ENCODE measurements around the gene SP3.

The SP3 gene

GRCh38 chr2:173997269-173997668 is 32.1 kb upstream of the SP3 start:
- DNase-seq (ENCODE audit: low read depth in 2 of 3, low spot score in 2 of 3) = no peak

- no peak for DNase-seq (ENCODE audit: low read depth in 2 of 3, low spot score in 2 of 3)
Measured at GRCh38 chr2:173996766-173997165, 31.6 kb upstream of the SP3 start.

GRCh38 chr2:173993459-173993858 is 28.3 kb upstream of the SP3 start:
- no peak for DNase-seq (ENCODE audit: low read depth in 2 of 3, low spot score in 2 of 3)

- no peak for DNase-seq (ENCODE audit: low read depth in 2 of 3, low spot score in 2 of 3)
Measured at GRCh38 chr2:173991856-173992588, 26.8 kb upstream of the SP3 start.

- DNase-seq (ENCODE audit: low read depth in 2 of 3, low spot score in 2 of 3) = no peak
Measured at GRCh38 chr2:173990970-173991819, 26.0 kb upstream of the SP3 start.

- DNase-seq (ENCODE audit: low read depth in 2 of 3, low spot score in 2 of 3) = no peak
Measured at GRCh38 chr2:173990245-173990644, 25.1 kb upstream of the SP3 start.

- no peak for DNase-seq (ENCODE audit: low read depth in 2 of 3, low spot score in 2 of 3)
Measured at GRCh38 chr2:173989884-173990215, 24.7 kb upstream of the SP3 start.

- DNase-seq (ENCODE audit: low read depth in 2 of 3, low spot score in 2 of 3) = no peak
Measured at GRCh38 chr2:173989160-173989883, 24.1 kb upstream of the SP3 start.

- DNase-seq (ENCODE audit: low read depth in 2 of 3, low spot score in 2 of 3) = no peak
Measured at GRCh38 chr2:173986805-173987204, 21.6 kb upstream of the SP3 start.

GRCh38 chr2:173985605-173985992 is 20.4 kb upstream of the SP3 start:
- no peak for DNase-seq (ENCODE audit: low read depth in 2 of 3, low spot score in 2 of 3)

GRCh38 chr2:173984866-173985604 is 19.9 kb upstream of the SP3 start:
- no peak for DNase-seq (ENCODE audit: low read depth in 2 of 3, low spot score in 2 of 3)

GRCh38 chr2:173983391-173983871 is 18.3 kb upstream of the SP3 start:
- DNase-seq (ENCODE audit: low read depth in 2 of 3, low spot score in 2 of 3) = no peak

- no peak for DNase-seq (ENCODE audit: low read depth in 2 of 3, low spot score in 2 of 3)
Measured at GRCh38 chr2:173982918-173983317, 17.7 kb upstream of the SP3 start.

- no peak for DNase-seq (ENCODE audit: low read depth in 2 of 3, low spot score in 2 of 3)
Measured at GRCh38 chr2:173982182-173982714, 17.1 kb upstream of the SP3 start.

GRCh38 chr2:173981520-173981919 is 16.3 kb upstream of the SP3 start:
- no peak for DNase-seq (ENCODE audit: low read depth in 2 of 3, low spot score in 2 of 3)

- DNase-seq (ENCODE audit: low read depth in 2 of 3, low spot score in 2 of 3) = no peak
Measured at GRCh38 chr2:173979751-173980351, 14.7 kb upstream of the SP3 start.

- no peak for DNase-seq (ENCODE audit: low read depth in 2 of 3, low spot score in 2 of 3)
Measured at GRCh38 chr2:173978447-173978846, 13.3 kb upstream of the SP3 start.

GRCh38 chr2:173972636-173973035 is 7.5 kb upstream of the SP3 start:
- DNase-seq (ENCODE audit: low read depth in 2 of 3, low spot score in 2 of 3) = no peak

- no peak for DNase-seq (ENCODE audit: low read depth in 2 of 3, low spot score in 2 of 3)
Measured at GRCh38 chr2:173972165-173972564, 7.0 kb upstream of the SP3 start.

GRCh38 chr2:173970516-173970924 is 5.3 kb upstream of the SP3 start:
- DNase-seq (ENCODE audit: low read depth in 2 of 3, low spot score in 2 of 3) = no peak

Measured in activated CD8-positive, alpha-beta memory T cell treated with anti-CD3 and anti-CD28 coated beads for 48 hours (primary cell).